ENCODE results near the gene FCRL4. TPM values are rescaled to one million over a fixed set of nuclear protein-coding genes. Genes with fewer than 3 reads are reported as not detected.
"Not testable (repeated sequence)": the region's sequence is repeated elsewhere in the genome, so short reads cannot be mapped to it uniquely, and the experiment has no call there.

FCRL4 gene
- total RNA-seq, 2 experiments from 2014 or later, result not detected

DNA sequence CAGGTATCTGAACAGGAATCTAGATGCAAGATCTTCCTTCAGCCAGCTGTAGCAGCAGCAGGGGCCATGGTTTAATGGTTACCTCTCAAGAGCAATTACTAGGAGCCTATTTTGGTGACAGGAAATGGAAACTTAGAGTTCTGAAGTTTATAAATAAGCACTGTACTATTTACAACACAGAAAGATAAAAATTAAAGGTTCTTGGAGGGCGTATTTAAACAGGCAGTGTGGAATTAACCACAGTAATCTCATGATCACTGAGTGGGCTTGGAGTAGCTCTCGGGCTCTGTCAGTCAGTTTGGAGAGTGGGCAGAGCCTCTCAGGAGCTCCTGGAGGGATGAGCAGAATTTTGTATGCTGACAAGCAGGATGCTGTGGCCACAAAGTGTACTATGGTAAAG lies 35.4 kb downstream of the FCRL4 start:
- DNase-seq (no peak), ATAC-seq (no peak)
- POLR2A ChIA-PET, result no interaction called here
- H3K4me1 Mint-ChIP-seq (ENCODE audit: low read depth), result no peaks in the 10 kb centered on the region
- CTCF ChIA-PET, result interaction anchor here (1.0 to 1.6 kb wide), 3 partner anchors 18 to 192 kb away, joined by 3 to 12 read pairs (median 4); no protein-coding TSS in a partner anchor
- peaks cover 12% of the 10 kb centered on the region for H3K27me3 Mint-ChIP-seq
- intact Hi-C loops (cut with micrococcal nuclease), result no loop called here
- H3K36me3 Mint-ChIP-seq (ENCODE audit: low read depth), result no peaks in the 10 kb centered on the region
- H3K9me3 Mint-ChIP-seq, result no peaks in the 10 kb centered on the region
- no peak overlapping the region for H3K27ac Mint-ChIP-seq
- no peak overlapping the region for H3K4me3 Mint-ChIP-seq
- TF ChIP-seq, protein P1, sequence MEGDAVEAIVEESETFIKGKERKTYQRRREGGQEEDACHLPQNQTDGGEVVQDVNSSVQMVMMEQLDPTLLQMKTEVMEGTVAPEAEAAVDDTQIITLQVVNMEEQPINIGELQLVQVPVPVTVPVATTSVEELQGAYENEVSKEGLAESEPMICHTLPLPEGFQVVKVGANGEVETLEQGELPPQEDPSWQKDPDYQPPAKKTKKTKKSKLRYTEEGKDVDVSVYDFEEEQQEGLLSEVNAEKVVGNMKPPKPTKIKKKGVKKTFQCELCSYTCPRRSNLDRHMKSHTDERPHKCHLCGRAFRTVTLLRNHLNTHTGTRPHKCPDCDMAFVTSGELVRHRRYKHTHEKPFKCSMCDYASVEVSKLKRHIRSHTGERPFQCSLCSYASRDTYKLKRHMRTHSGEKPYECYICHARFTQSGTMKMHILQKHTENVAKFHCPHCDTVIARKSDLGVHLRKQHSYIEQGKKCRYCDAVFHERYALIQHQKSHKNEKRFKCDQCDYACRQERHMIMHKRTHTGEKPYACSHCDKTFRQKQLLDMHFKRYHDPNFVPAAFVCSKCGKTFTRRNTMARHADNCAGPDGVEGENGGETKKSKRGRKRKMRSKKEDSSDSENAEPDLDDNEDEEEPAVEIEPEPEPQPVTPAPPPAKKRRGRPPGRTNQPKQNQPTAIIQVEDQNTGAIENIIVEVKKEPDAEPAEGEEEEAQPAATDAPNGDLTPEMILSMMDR (IDR thresholded peaks at IDR 0.05), result no peak

DNA sequence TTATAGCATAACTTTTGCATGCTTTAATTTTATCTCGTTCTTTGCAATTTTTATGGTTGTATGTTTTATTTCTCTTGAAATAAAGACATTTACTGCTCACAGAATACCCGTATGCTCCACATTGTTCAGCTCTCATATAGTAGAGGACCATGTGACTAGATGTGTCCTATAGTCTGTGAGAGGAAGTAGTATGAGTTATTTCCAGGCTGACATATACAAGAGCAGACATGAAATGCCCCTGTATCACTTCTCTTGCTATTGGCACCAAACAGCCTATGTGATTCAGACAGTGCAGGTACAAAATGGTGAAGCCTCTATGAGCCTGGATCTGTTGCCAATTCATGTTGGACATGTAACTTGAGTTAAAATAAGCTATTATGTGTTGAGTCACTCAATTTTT lies 39.8 kb downstream of the FCRL4 start:
- Mint-ChIP-seq H3K4me3 (no peak overlapping the region), H3K9me3 (no peaks in the 10 kb centered on the region), H3K4me1 (ENCODE audit: low read depth) (no peaks in the 10 kb centered on the region), H3K27ac (no peak overlapping the region), H3K36me3 (ENCODE audit: low read depth) (no peaks in the 10 kb centered on the region), H3K27me3 (peaks cover 6% of the 10 kb centered on the region)
- TF ChIP-seq, protein P1 (IDR thresholded peaks at IDR 0.05), result no peak
- intact Hi-C loops (cut with micrococcal nuclease), result no loop called here
- ATAC-seq (no peak), DNase-seq (no peak)
- ChIA-PET CTCF (interaction anchor here (1.3 kb wide), 1 partner anchor 22 kb away, joined by 4 read pairs; no protein-coding TSS in a partner anchor), POLR2A (no interaction called here)

DNA sequence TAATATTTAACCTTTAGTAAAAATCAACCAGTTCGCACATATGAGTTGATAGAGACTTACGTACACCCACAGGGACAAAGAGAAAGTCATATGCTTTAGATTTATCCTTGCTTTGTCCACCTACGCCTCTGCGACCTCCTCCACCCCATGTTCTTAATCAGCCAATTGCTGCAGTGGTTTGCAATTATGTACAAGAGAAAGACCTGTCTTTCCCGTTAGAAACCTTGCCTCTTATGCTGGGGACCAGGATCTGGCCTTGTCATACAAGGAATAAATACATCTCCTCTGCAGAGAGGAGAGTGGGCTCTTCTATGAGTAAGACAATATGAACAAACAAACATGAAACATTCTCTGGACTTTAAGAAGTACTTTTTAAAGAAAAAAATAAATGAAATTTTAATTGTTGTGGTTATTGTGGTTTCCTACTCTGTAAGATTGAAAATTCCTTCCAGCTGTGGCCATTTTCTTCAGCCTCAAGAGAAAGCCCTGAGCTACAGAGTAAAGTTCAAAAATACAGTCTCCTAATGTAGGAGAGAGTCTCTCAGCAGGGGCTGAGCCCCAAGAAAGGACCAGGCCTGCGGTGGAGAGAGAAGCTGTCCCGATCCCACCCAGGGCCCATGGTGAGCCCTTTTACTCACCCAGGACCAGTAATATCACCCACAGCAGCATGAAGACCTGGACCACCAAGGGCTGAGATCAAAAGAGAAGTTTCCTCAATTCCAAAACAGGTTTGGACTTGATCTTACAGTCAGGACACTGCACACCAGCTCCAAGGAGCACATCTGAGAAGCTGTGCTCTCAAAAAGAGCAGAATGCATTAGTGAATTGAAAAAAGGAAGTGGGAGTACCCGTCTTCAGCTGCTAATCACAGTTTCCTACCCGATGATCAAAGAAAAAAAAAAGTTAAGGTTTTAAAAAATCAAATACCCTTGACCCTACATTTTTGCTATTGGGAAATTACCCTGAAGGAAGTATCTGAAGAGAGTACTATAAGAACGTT lies 45.9 kb downstream of the FCRL4 start, which contains the start of gene FCRL5:
TSS of gene FCRL5 (minus strand) at position 822 of the 1,000 bp plus-strand sequence. CDS start at position 669, 153 bp downstream.
- Mint-ChIP-seq H3K36me3 (ENCODE audit: low read depth) (no peaks in the 10 kb centered on the region), H3K4me3 (no peak within 1 kb of the TSS), H3K4me1 (ENCODE audit: low read depth) (peaks cover 5% of the 10 kb centered on the region), H3K27ac (no peak within 1 kb of the TSS), H3K9me3 (no peaks in the 10 kb centered on the region), H3K27me3 (peaks cover 6% of the 10 kb centered on the region)
- TF ChIP-seq, protein P1 (IDR thresholded peaks at IDR 0.05), result no peak
- no peak for DNase-seq
- no peak for ATAC-seq
- POLR2A ChIA-PET, result no interaction called here
- CTCF ChIA-PET, result no interaction called here
- intact Hi-C loops (cut with micrococcal nuclease), result no loop called here

DNA sequence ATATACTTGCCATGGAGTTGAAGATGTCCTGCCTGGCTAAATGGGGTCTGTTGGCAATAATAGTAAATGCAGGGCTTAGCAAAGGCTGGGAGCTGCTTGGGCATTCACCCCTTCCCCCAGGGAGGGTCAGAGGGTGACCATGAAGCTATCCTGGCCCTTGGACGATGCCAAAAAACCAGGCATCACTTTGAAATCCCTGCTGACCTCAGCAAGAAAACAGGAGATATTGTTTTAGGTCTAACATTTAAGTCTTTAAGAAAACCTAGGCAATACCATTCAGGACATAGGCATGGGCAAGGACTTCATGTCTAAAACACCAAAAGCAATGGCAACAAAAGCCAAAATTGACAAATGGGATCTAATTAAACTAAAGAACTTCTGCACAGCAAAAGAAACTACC lies 49.8 kb downstream of the FCRL4 start:
- H3K27me3 Mint-ChIP-seq; H3K27ac Mint-ChIP-seq; H3K4me1 Mint-ChIP-seq (ENCODE audit: low read depth); ATAC-seq; H3K9me3 Mint-ChIP-seq; POLR2A ChIA-PET; H3K4me3 Mint-ChIP-seq; CTCF ChIA-PET; H3K36me3 Mint-ChIP-seq (ENCODE audit: low read depth); intact Hi-C loops (cut with micrococcal nuclease); DNase-seq: not testable (repeated sequence)

DNA sequence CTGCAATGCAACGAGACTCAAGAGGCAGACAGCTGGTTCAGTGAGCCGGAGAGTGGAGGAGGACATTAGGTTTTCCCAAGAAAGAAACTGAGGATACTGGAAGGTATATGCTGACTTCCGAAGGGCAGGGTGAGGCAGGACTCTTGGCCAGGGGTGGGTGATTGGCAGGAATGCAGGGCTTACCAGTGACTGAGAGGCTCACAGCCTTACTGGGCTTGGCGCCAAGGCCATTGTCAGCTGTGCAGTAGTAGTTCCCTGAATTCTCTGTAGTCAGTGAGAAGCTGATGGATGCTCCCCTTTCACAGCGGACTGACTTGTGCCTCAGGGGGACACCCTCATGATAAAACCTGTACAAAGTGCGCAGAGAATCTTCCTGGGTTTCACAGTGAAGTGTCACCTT lies 55.2 kb downstream of the FCRL4 start:
- CTCF ChIA-PET, result no interaction called here
- DNase-seq (no peak), ATAC-seq (no peak)
- Mint-ChIP-seq H3K27me3 (peaks cover 13% of the 10 kb centered on the region), H3K4me3 (no peak overlapping the region), H3K4me1 (ENCODE audit: low read depth) (no peaks in the 10 kb centered on the region), H3K36me3 (ENCODE audit: low read depth) (no peaks in the 10 kb centered on the region), H3K9me3 (no peaks in the 10 kb centered on the region), H3K27ac (no peak overlapping the region)
- TF ChIP-seq, protein P1 (IDR thresholded peaks at IDR 0.05), result no peak
- intact Hi-C loops (cut with micrococcal nuclease), result no loop called here
- POLR2A ChIA-PET, result no interaction called here

All from activated CD8-positive, alpha-beta T cell treated with anti-CD3 and anti-CD28 coated beads for 36 hours (primary cell).